GM23338 (cell line): ENCODE results near the gene EIF3B. TPM values are rescaled to one million over a fixed set of nuclear protein-coding genes. Genes with fewer than 3 reads are reported as not detected.
"Not testable (repeated sequence)": the region's sequence is repeated elsewhere in the genome, so short reads cannot be mapped to it uniquely, and the experiment has no call there.

ENCODE experiments used
- ATAC-seq: fragments of 200-7000 bp; cut with Tn5 transposase; 3 replicates; pipeline ENCODE4 v1.9.1; 2020
- DNase-seq: peaks from one replicate; pipeline ENCODE4 v3.0.0-alpha.2; 2015; ENCODE audit warnings: low spot score
- H2AFZ ChIP-seq: fragments of 200-600 bp; sonication (generic); 2 replicates; pipeline ENCODE4 v1.8.0; 2016; ENCODE audit warnings: antibody characterized with exemption, mild to moderate bottlenecking, moderate library complexity
- H3F3A ChIP-seq: fragments of 200-600 bp; sonication (generic); replicated peaks from 2 replicates; pipeline ENCODE4 v1.8.0; 2017; ENCODE audit warnings: antibody characterized with exemption, mixed run types, low read depth
- H3K27ac ChIP-seq: fragments of 200-600 bp; sonication (generic); 2 replicates; pipeline ENCODE4 v1.6.1; 2016; ENCODE audit warnings: low read depth
- H3K27me3 ChIP-seq: fragments of 200-600 bp; sonication (generic); 2 replicates; pipeline ENCODE4 v1.8.0; 2016; ENCODE audit warnings: mild to moderate bottlenecking, mixed run types, moderate library complexity; ENCODE audit not compliant: insufficient read depth
- H3K36me3 ChIP-seq: fragments of 200-600 bp; sonication (generic); 2 replicates; pipeline ENCODE4 v1.8.0; 2016; ENCODE audit warnings: mild to moderate bottlenecking; ENCODE audit not compliant: insufficient read depth
- H3K4me1 ChIP-seq: fragments of 200-600 bp; sonication (generic); 2 replicates; pipeline ENCODE4 v1.8.0; 2016; ENCODE audit warnings: mild to moderate bottlenecking, moderate library complexity; ENCODE audit not compliant: insufficient read depth
- H3K4me2 ChIP-seq: fragments of 200-600 bp; sonication (generic); 2 replicates; pipeline ENCODE4 v1.7.1; 2017; ENCODE audit warnings: mixed run types
- H3K4me3 ChIP-seq: fragments of 200-600 bp; sonication (generic); 2 replicates; pipeline ENCODE4 v1.6.1; 2016; ENCODE audit warnings: mixed run types
- H3K79me2 ChIP-seq: fragments of 200-600 bp; sonication (generic); replicated peaks from 2 replicates; pipeline ENCODE4 v1.8.0; 2017; ENCODE audit warnings: mild to moderate bottlenecking; ENCODE audit not compliant: insufficient read depth
- H3K9me2 ChIP-seq: fragments of 200-600 bp; sonication (generic); 2 replicates; pipeline ENCODE4 v1.8.0; 2017; ENCODE audit not compliant: insufficient read depth
- H4K20me1 ChIP-seq: fragments of 200-600 bp; sonication (generic); replicated peaks from 2 replicates; pipeline ENCODE4 v1.8.0; 2017; ENCODE audit warnings: mild to moderate bottlenecking; ENCODE audit not compliant: insufficient read depth
- H3K27ac Mint-ChIP-seq: 2 replicates; pipeline ENCODE4 v1.8.0; 2020; ENCODE audit warnings: inconsistent platforms, mild to moderate bottlenecking, moderate library complexity, mixed read lengths
- H3K27me3 Mint-ChIP-seq: 3 replicates; pipeline ENCODE4 v1.8.0; 2022; ENCODE audit warnings: low read depth, mild to moderate bottlenecking, moderate library complexity, mixed read lengths, inconsistent platforms; ENCODE audit not compliant: insufficient read depth, poor library complexity
- H3K36me3 Mint-ChIP-seq: 3 replicates; pipeline ENCODE4 v1.8.0; 2021; ENCODE audit warnings: low read depth, mild to moderate bottlenecking, inconsistent platforms, moderate library complexity, mixed read lengths
- H3K4me1 Mint-ChIP-seq: 3 replicates; pipeline ENCODE4 v1.8.0; 2020; ENCODE audit warnings: mild to moderate bottlenecking, inconsistent platforms, mixed read lengths
- H3K4me3 Mint-ChIP-seq: 3 replicates; pipeline ENCODE4 v1.8.0; 2021; ENCODE audit warnings: moderate library complexity, mild to moderate bottlenecking, inconsistent platforms, mixed read lengths
- H3K9me3 Mint-ChIP-seq: 3 replicates; pipeline ENCODE4 v1.8.0; 2020; ENCODE audit warnings: moderate library complexity, mild to moderate bottlenecking, inconsistent platforms, mixed read lengths
- CTCF ChIP-seq, 2 experiments: fragments of 200-600 bp in 1 of 2; sonication (generic) in 1 of 2; conservative IDR thresholded peaks; 2 replicates each; pipeline versions ENCODE4 v1.5.1 to v1.6.1; 2016 to 2017; ENCODE audit warnings: antibody characterized with exemption in 2 of 2, low read depth in 2 of 2, mild to moderate bottlenecking in 2 of 2, moderate library complexity in 1 of 2
- ETS1 ChIP-seq: IDR thresholded peaks from 2 replicates; pipeline ENCODE4 v1.6.1; 2016; ENCODE audit warnings: antibody characterized with exemption
- EZH2 ChIP-seq: fragments of 200-600 bp; sonication (generic); IDR thresholded peaks from one replicate; pipeline ENCODE4 v1.8.0; 2017; ENCODE audit warnings: antibody characterized with exemption, mild to moderate bottlenecking, low read depth; ENCODE audit not compliant: unreplicated experiment
- NANOG ChIP-seq: IDR thresholded peaks from 2 replicates; pipeline ENCODE4 v1.6.1; 2016; ENCODE audit warnings: antibody characterized with exemption, borderline replicate concordance
- REST ChIP-seq: IDR thresholded peaks from one replicate; pipeline ENCODE4 v1.6.1; 2018; ENCODE audit warnings: antibody characterized with exemption; ENCODE audit not compliant: unreplicated experiment
- STAT1 ChIP-seq: IDR thresholded peaks from one replicate; pipeline ENCODE4 v1.6.1; 2016; ENCODE audit warnings: antibody characterized with exemption; ENCODE audit not compliant: unreplicated experiment
- ZNF331 ChIP-seq: fragments of 250-450 bp; sonication (Bioruptor Pico); IDR thresholded peaks from 2 replicates; pipeline ENCODE4 v1.5.0; 2020; ENCODE audit warnings: low read depth, mild to moderate bottlenecking, moderate library complexity
- polyA plus RNA-seq: library from polyadenylated mRNA; unstranded; fragments of >200 nt; fragmentation: Nextera tagmentation; extraction: Ambion mirVana; gene quantifications from 2 replicates; pipeline ENCODE4 v1.2.1, GENCODE V29; 2016
- total RNA-seq: library from RNA; depleted of rRNA; stranded (reverse); fragments of >200 nt; shearing (Covaris generic); gene quantifications from 2 replicates; pipeline ENCODE4 v1.2.3, GENCODE V29; 2014

Gene EIF3B
- total and polyA plus RNA-seq, 2 experiments from 2014 or later = 106 to 355 TPM

- not testable (repeated sequence) for DNase-seq, H3K4me3 Mint-ChIP-seq, H3K4me2 ChIP-seq, H3K27ac Mint-ChIP-seq, H3K27ac ChIP-seq, H3K4me3 ChIP-seq, H3K4me1 Mint-ChIP-seq, H3K9me3 Mint-ChIP-seq, H3K27me3 ChIP-seq, H2AFZ ChIP-seq, ATAC-seq, H3K9me2 ChIP-seq, H3K4me1 ChIP-seq
- Mint-ChIP-seq H3K36me3 (peaks cover 83% of the 10 kb centered on the region), H3K27me3 (peaks cover 32% of the 10 kb centered on the region)
- Histone ChIP-seq H4K20me1 (peaks cover 39% of the 10 kb centered on the region), H3F3A (peaks cover 34% of the 10 kb centered on the region), H3K79me2 (peaks cover 43% of the 10 kb centered on the region), H3K36me3 (peaks cover 58% of the 10 kb centered on the region)
Measured at GRCh38 chr7:2378125-2378524, 23.5 kb downstream of the EIF3B start.

GRCh38 chr7:2379161-2379560 lies 24.5 kb downstream of the EIF3B start:
- H3K27me3 Mint-ChIP-seq = peaks cover 33% of the 10 kb centered on the region
- Histone ChIP-seq H3F3A (peaks cover 29% of the 10 kb centered on the region), H3K27ac (no peak overlapping the region), H3K36me3 (peaks cover 48% of the 10 kb centered on the region), H3K79me2 (peaks cover 33% of the 10 kb centered on the region), H3K9me2 (no peaks in the 10 kb centered on the region), H4K20me1 (peaks cover 29% of the 10 kb centered on the region), H3K27me3 (no peaks in the 10 kb centered on the region), H3K4me3 (no peak overlapping the region), H2AFZ (no peak overlapping the region), H3K4me2 (no peak overlapping the region), H3K4me1 (no peaks in the 10 kb centered on the region)
- no peak overlapping the region for H3K4me3 Mint-ChIP-seq
- no peaks in the 10 kb centered on the region for H3K9me3 Mint-ChIP-seq
- H3K27ac Mint-ChIP-seq = no peak overlapping the region
- TF ChIP-seq CTCF (conservative IDR thresholded peaks at IDR 0.05; ENCODE audit: low read depth in 2 of 2) (peak; percentile 14 to 37; a peak in 2 of 4 replicates), EZH2 (no peak)
- no peaks in the 10 kb centered on the region; the same call in 2 of the 3 replicates for H3K4me1 Mint-ChIP-seq
- DNase-seq = no peak
- H3K36me3 Mint-ChIP-seq = peaks cover 74% of the 10 kb centered on the region
- ATAC-seq = no peak

- H3K27me3 Mint-ChIP-seq = peaks cover 33% of the 10 kb centered on the region
- no peak for DNase-seq
- no peaks in the 10 kb centered on the region for H3K9me2 ChIP-seq
- no peak overlapping the region for H3K4me3 ChIP-seq
- no peaks in the 10 kb centered on the region for H3K27me3 ChIP-seq
- H3K36me3 Mint-ChIP-seq = peaks cover 66% of the 10 kb centered on the region
- peaks cover 22% of the 10 kb centered on the region for H3F3A ChIP-seq
- peaks cover 3% of the 10 kb centered on the region; the same call in 2 of the 3 replicates for H3K4me1 Mint-ChIP-seq
- no peak overlapping the region for H2AFZ ChIP-seq
- no peak overlapping the region for H3K27ac ChIP-seq
- H4K20me1 ChIP-seq = peaks cover 24% of the 10 kb centered on the region
- peaks cover 26% of the 10 kb centered on the region for H3K79me2 ChIP-seq
- H3K9me3 Mint-ChIP-seq = no peaks in the 10 kb centered on the region
- H3K4me3 Mint-ChIP-seq = no peak overlapping the region
- peaks cover 40% of the 10 kb centered on the region for H3K36me3 ChIP-seq
- ATAC-seq = no peak
- no peaks in the 10 kb centered on the region for H3K4me1 ChIP-seq
- 0 out of 2 replicates have a peak overlapping the region, but pooled peaks have one; percentile 55 for H3K27ac Mint-ChIP-seq
- H3K4me2 ChIP-seq = no peak overlapping the region
- no peak for TF ChIP-seq ETS1
- no peak for TF ChIP-seq REST
- no peak for TF ChIP-seq ZNF331 (CRISPR knock-in tag)
- no peak for TF ChIP-seq NANOG
- no peak for TF ChIP-seq STAT1
Measured at GRCh38 chr7:2379821-2380450, 25.3 kb downstream of the EIF3B start.
